Measurements from ENCODE around the gene FXYD7.

GRCh38 chr19:35105411-35106290 lies 37.4 kb upstream of the FXYD7 start:
- TF ChIP-seq BHLHE40 (IDR thresholded peaks at IDR 0.05; ENCODE audit: low read depth, low read length) = no peak
- no peak for TF ChIP-seq CEBPB (IDR thresholded peaks at IDR 0.05; ENCODE audit: low read depth, low read length)
- no peak for TF ChIP-seq CTCF (conservative IDR thresholded peaks at IDR 0.05; ENCODE audit: low read depth, low read length)
- TF ChIP-seq POLR2A (IDR thresholded peaks at IDR 0.05; ENCODE audit: low read depth, low read length) = no peak
- no peak for TF ChIP-seq USF2 (IDR thresholded peaks at IDR 0.05; ENCODE audit: low read depth, low read length)
- no peak for TF ChIP-seq RAD21 (IDR thresholded peaks at IDR 0.05; ENCODE audit: low read length)
- TF ChIP-seq RCOR1 (IDR thresholded peaks at IDR 0.05; ENCODE audit: insufficient replicate concordance, low read length) = no peak
- TF ChIP-seq CHD1 (IDR thresholded peaks at IDR 0.05; ENCODE audit: low read depth, low read length) = no peak
- TF ChIP-seq MXI1 (IDR thresholded peaks at IDR 0.05; ENCODE audit: borderline replicate concordance, low read depth, low read length) = no peak
- no peak for TF ChIP-seq SMC3 (IDR thresholded peaks at IDR 0.05; ENCODE audit: low read depth, low read length)
- no peak for TF ChIP-seq NFE2L2 (IDR thresholded peaks at IDR 0.05; ENCODE audit: low read depth, low read length)
